Epithelial cell of esophagus (primary cell): Measurements from ENCODE around the gene KRT33B.
A peak's percentile ranks its signal among the peaks of the same experiment; 100 is the strongest.

Source experiments
- DNase-seq: peaks from one replicate; pipeline ENCODE4 v3.0.0; 2010; ENCODE audit warnings: low read depth
- H3K4me3 ChIP-seq: 2 replicates; pipeline ENCODE4 v1.5.1; 2011; ENCODE audit warnings: mild to moderate bottlenecking, low read length, control low read depth
- TF ChIP-seq, protein P1 (sequence below): IDR thresholded peaks from 2 replicates; pipeline ENCODE4 v1.5.1; 2011; ENCODE audit warnings: low read depth, mild to moderate bottlenecking, low read length, control low read depth, inconsistent platforms; ENCODE audit not compliant: insufficient read depth; ENCODE audit errors: missing control alignments

The KRT33B gene

DNA sequence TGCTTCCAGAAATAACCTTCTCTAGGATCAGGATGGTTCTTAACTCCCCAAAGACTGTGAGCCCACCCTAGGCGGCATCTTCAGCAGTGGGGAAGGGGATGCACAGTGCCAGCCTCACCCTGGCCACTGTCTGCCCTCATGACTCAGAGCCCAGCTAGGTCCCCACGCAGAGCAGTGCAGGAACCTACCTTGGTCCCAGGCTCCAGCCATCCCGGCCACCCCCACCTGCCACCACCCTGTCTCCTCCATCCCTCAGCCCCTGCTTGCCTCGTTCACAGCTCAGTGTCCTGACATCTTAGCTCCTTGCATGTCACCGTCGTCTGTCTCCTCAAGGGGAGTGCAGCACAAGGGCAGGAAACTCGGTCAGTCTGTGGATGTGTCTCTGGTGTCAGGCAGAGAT lies 38.0 kb downstream of the KRT33B start:
- TF ChIP-seq, protein P1, sequence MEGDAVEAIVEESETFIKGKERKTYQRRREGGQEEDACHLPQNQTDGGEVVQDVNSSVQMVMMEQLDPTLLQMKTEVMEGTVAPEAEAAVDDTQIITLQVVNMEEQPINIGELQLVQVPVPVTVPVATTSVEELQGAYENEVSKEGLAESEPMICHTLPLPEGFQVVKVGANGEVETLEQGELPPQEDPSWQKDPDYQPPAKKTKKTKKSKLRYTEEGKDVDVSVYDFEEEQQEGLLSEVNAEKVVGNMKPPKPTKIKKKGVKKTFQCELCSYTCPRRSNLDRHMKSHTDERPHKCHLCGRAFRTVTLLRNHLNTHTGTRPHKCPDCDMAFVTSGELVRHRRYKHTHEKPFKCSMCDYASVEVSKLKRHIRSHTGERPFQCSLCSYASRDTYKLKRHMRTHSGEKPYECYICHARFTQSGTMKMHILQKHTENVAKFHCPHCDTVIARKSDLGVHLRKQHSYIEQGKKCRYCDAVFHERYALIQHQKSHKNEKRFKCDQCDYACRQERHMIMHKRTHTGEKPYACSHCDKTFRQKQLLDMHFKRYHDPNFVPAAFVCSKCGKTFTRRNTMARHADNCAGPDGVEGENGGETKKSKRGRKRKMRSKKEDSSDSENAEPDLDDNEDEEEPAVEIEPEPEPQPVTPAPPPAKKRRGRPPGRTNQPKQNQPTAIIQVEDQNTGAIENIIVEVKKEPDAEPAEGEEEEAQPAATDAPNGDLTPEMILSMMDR, result no peak
- no peak overlapping the region for H3K4me3 ChIP-seq
- DNase-seq, result no peak

DNA sequence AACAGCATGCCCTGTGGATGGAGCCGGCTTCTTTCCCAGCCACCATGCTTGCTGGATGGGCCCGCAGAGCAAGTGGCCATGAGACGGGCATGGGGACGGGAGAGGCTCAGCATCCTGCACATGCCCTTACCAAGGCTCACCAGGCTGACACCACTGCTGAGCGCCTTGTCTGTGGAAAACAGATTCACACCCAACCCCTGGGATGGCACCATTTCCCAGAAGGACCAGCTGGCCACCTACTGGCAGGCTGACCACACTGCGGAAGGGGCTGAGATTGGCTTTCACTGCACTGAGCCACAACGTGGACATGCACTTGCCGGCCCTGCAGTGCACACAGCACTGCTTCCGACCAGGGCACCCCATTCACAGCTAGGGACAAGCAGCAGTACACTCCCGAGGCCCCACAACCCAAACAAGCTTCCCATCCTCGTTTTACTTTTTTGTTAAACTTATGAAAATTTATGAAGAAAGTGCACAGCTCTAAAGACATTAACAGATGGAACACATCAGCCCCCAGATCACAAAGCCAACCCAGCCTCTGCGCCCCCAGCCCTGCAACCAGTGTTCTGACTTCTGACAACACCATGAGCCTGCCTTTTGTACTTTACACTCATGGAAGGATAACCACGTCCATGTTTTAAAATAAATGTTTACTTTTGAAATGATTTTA lies 40.2 kb downstream of the KRT33B start:
- TF ChIP-seq, protein P1, result peak; percentile 89
- DNase-seq, result peak; percentile 72
- no peak overlapping the region for H3K4me3 ChIP-seq

DNA sequence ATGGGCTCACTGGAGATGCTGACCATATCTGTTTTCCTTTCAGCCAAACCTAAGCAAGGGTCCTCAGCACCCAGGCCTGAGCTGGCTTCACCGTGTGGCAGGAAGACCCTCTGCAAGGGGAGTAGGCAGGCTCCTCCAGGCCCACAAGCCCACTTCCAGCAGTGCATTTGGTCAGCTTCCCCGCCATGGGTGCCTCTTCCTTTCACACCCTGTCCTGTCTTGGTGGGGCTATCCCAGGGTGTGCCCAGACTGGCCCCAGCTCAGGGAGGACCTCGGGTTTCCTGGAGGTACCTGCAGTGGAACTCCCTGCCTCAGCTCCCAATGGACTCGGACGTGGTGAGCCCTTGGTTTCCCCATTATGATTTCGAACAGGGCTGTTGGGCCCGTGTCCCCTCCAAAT lies 41.4 kb downstream of the KRT33B start:
- TF ChIP-seq, protein P1, result no peak
- DNase-seq, result no peak

DNA sequence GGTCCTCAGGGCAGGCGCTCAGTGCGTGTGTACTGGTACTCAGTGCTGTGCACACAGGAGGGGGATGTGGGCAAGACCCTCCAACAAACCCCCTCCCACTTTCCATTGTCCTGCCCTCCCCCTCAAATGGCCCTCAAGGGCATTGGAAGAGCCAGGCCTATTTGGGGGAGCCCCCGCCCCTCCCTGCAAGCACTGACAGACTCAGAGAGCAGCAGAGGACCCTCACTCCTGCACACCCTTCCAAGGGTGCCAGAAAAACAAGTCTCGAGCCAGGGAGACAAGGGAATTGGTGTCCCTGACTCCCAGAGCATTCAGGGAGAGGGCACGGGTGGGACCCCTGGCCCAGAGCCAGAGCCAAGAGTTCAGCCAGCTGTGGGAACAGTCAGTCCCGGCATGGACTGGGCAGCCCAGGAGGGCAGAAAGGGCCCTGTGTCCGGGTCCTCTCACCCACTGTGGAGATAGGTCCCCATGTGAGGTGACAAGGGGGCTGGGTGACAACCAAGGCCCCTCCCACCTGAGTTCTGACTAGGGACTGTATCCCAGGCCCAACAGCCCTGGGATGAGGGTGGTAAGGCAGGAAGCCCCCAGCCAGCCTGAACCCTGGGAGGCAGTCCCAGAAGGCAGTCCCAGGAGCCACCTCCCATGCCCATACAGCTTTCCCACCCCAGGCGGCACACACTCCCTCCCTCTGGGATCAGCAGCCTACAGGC lies 42.0 kb downstream of the KRT33B start:
- TF ChIP-seq, protein P1, result no peak
- no peak overlapping the region for H3K4me3 ChIP-seq
- no peak for DNase-seq

More for the DNA sequence above, 41.4 kb downstream of the KRT33B start:
- no peak overlapping the region for H3K4me3 ChIP-seq

DNA sequence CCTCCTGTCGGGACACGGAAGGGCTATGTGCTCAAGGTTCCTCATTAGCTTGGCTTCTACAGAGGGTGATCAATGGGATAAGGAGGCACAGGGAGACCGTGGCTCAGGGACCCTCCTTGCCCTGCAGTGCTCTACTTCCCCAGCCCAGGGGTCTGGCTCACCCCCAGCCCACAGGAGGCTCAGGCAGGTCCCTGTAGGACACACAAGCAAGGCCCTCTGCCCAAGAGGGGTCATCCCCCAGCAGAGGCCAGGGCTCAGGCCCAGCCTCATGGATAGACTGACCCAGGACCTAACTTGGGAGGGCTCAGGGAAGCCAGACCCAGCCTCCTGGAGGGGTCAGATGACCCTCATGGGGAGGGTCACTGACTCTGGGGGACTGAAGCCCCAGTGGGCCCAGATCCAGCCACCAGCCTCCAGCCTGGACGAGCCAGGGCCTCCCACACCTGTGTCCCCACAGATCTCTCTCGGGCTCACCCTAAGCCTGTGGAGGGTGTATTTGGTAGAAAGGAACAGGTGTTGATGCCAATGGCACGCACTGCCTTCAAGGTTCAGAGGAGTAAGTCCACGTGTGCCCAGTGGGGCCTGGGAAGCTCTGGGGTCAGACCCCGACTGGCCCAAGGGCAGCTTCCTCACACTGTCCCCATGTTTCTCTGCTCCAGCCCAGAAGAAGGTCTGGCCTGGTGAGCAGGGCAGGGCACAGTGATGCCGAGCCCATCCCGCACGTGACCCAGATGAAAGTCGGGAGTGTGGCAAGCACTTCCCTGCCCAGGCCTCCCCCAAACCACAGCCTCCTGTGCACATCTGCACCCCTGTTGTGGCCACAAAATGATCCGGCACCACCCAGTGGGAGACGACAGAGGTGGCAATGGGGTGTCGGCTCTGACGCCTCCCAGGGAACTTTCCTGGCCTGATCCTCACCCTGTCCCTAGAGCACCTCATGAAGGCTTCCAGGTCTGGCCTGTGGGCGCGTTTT lies 43.2 kb downstream of the KRT33B start:
- no peak for DNase-seq
- TF ChIP-seq, protein P1, result no peak

DNA sequence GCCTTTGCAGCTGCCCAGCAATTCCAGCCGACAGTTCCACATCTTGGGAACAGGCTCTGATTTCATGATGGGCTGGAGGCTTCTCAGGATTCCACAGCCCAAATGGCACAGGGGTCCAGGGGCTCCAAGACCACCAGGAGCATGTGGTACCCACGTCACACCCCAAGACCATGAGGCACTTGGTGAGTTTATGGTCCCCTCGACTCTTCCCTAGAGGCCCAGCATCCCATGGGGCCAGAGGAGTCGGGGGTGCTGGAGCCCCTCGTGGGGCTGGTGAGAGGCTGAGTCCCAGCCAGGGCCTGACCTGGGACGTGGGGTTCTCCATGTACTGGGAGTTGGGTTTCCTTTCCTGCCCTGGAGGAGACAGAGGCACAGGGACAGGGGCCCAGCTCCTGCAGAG lies 44.0 kb downstream of the KRT33B start:
- TF ChIP-seq, protein P1, result no peak
- no peak overlapping the region for H3K4me3 ChIP-seq
- DNase-seq, result no peak

More for the DNA sequence above, 43.2 kb downstream of the KRT33B start:
- H3K4me3 ChIP-seq, result no peak overlapping the region
